Mesendoderm (in vitro differentiated cells): Measurements from ENCODE around the gene CXCL17.

ENCODE experiments used
- DNase-seq: peaks from one replicate; pipeline ENCODE4 v3.0.0; 2013
- H2AK5ac ChIP-seq: 2 replicates; pipeline ENCODE4 v1.6.1; 2013; ENCODE audit warnings: low read length, inconsistent platforms
- H2BK120ac ChIP-seq: 2 replicates; pipeline ENCODE4 v1.6.1; 2013; ENCODE audit warnings: low read depth, mild to moderate bottlenecking, low read length, moderate library complexity, mixed read lengths
- H2BK15ac ChIP-seq: replicated peaks from 2 replicates; pipeline ENCODE4 v1.6.1; 2013; ENCODE audit warnings: low read depth, mild to moderate bottlenecking, moderate library complexity
- H2BK5ac ChIP-seq: 2 replicates; pipeline ENCODE4 v1.6.1; 2013; ENCODE audit warnings: low read length, inconsistent platforms
- H3K18ac ChIP-seq: 2 replicates; pipeline ENCODE4 v1.6.1; 2013; ENCODE audit warnings: mild to moderate bottlenecking, low read length, mixed read lengths
- H3K23ac ChIP-seq: one replicate; pipeline ENCODE4 v1.6.1; 2013; ENCODE audit warnings: low read length
- H3K27ac ChIP-seq: 2 replicates; pipeline ENCODE4 v1.5.1; 2013; ENCODE audit warnings: low read depth, mild to moderate bottlenecking, inconsistent platforms, low read length, moderate library complexity
- H3K27me3 ChIP-seq: 2 replicates; pipeline ENCODE4 v1.6.1; 2013; ENCODE audit warnings: low read length, control low read depth, mild to moderate bottlenecking, inconsistent platforms; ENCODE audit not compliant: insufficient read depth, poor library complexity
- H3K36me3 ChIP-seq: 2 replicates; pipeline ENCODE4 v1.6.1; 2013; ENCODE audit warnings: low read length, inconsistent platforms; ENCODE audit not compliant: control insufficient read depth, insufficient read depth
- H3K4ac ChIP-seq: one replicate; pipeline ENCODE4 v1.6.1; 2013; ENCODE audit warnings: low read depth, mild to moderate bottlenecking, low read length, moderate library complexity
- H3K4me1 ChIP-seq: 2 replicates; pipeline ENCODE4 v1.6.1; 2013; ENCODE audit warnings: low read depth, low read length, inconsistent platforms; ENCODE audit not compliant: control insufficient read depth
- H3K4me2 ChIP-seq: 2 replicates; pipeline ENCODE4 v1.6.1; 2013; ENCODE audit warnings: low read length
- H3K4me3 ChIP-seq: 2 replicates; pipeline ENCODE4 v1.5.1; 2013; ENCODE audit warnings: mild to moderate bottlenecking, low read length
- H3K56ac ChIP-seq: one replicate; pipeline ENCODE4 v1.6.1; 2013; ENCODE audit warnings: low read length
- H3K79me1 ChIP-seq: 2 replicates; pipeline ENCODE4 v1.6.1; 2013; ENCODE audit warnings: low read length, inconsistent platforms
- H3K79me2 ChIP-seq: 2 replicates; pipeline ENCODE4 v1.6.1; 2013; ENCODE audit warnings: mild to moderate bottlenecking, low read length; ENCODE audit not compliant: control insufficient read depth, insufficient read depth
- H3K9ac ChIP-seq: 2 replicates; pipeline ENCODE4 v1.6.1; 2013; ENCODE audit warnings: low read length, inconsistent platforms
- H4K5ac ChIP-seq: one replicate; pipeline ENCODE4 v1.6.1; 2013; ENCODE audit warnings: low read length
- H4K8ac ChIP-seq: one replicate; pipeline ENCODE4 v1.6.1; 2013; ENCODE audit warnings: low read depth, mild to moderate bottlenecking, control low read depth, low read length, moderate library complexity
- WGBS: extraction: QIAGEN DNeasy Blood & Tissue Kit; methylation state at CpG from one replicate; pipeline ENCODE4 v1.1.7; 2013; ENCODE audit warnings: low lambda C conversion rate, missing lambda C conversion rate; ENCODE audit not compliant: insufficient coverage; ENCODE audit errors: extremely low coverage; 5-methylcytosine and 5-hydroxymethylcytosine counted together

The CXCL17 gene

DNA sequence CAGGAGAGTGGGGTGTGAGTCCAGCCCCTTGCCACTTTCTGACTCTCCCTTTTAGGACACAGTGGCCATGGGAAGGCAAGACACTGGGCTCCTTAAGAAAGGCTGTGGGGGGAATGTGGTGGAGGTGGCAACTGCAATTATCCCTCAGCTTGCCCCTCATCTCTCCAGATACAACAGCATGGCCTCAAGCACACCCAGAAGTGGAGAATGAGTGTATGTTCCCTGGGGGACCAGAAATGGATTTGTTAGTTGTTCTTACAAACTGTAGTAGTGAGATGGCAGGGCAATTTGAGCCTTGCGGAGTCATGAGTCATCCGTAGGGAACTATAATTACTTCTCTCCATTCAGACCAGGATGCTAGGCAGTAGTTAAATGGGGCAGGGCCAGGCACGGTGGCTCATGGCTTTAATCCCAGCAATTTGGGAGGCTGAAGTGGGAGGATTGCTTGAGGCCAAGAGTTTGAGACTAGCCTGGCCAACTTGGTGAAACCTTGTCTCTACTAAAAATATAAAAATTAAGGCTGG, 25.6 kb upstream of the CXCL17 start:
- H2AK5ac ChIP-seq: no peak overlapping the region
- peak overlapping the region; percentile 72 for H3K18ac ChIP-seq
- no CpG with 5 or more reads among the region's 3 CpGs for WGBS
- no peak overlapping the region for H2BK120ac ChIP-seq
- DNase-seq: peak; percentile 63
- H3K79me2 ChIP-seq: no peaks in the 10 kb centered on the region
- H3K27me3 ChIP-seq: no peaks in the 10 kb centered on the region
- no peak overlapping the region for H3K4me3 ChIP-seq
- H3K9ac ChIP-seq: no peak overlapping the region
- no peak overlapping the region for H4K8ac ChIP-seq
- H3K36me3 ChIP-seq: no peaks in the 10 kb centered on the region
- H3K4me2 ChIP-seq: no peak overlapping the region
- no peaks in the 10 kb centered on the region for H3K79me1 ChIP-seq
- no peak overlapping the region for H3K4ac ChIP-seq
- no peak overlapping the region for H4K5ac ChIP-seq
- H2BK15ac ChIP-seq: no peak overlapping the region
- H2BK5ac ChIP-seq: no peak overlapping the region
- no peak overlapping the region for H3K27ac ChIP-seq
- H3K56ac ChIP-seq: peak overlapping the region; percentile 4
- no peak overlapping the region for H3K23ac ChIP-seq
- peaks cover 5% of the 10 kb centered on the region for H3K4me1 ChIP-seq

DNA sequence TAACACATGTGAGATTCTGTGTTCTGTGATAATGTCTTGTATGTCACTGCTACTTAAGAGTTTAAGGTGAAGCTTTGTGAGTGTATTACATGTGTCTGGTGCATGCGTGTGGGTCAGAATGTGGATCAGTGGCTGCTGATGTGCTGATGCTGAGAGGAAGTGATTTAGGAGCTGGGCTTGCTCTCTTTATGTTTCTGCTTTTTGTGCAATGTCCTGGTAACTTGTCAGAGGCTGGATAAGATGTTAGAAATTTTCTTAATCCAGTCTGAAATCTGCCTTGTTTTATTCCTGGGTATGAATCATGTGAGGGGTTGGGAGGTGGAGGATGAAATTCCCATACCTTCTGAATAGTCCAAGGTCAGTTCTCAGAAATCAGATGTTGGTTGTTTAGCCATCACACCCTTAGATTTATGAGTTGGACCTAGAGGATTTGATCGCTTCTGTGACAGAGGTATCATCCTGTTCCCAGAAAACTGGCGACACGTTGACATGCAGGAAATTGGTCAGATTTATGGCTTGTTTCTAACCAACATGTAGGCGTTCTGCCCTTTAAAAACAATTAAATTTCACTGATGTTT, 24.5 kb upstream of the CXCL17 start:
- H3K4ac ChIP-seq: no peak overlapping the region
- no peak overlapping the region for H3K4me3 ChIP-seq
- no peak overlapping the region for H3K18ac ChIP-seq
- H3K56ac ChIP-seq: no peak overlapping the region
- no peak overlapping the region for H4K8ac ChIP-seq
- no peak overlapping the region for H2BK120ac ChIP-seq
- no peaks in the 10 kb centered on the region for H3K79me1 ChIP-seq
- no peak overlapping the region for H3K9ac ChIP-seq
- H3K4me1 ChIP-seq: peaks cover 2% of the 10 kb centered on the region
- no peak overlapping the region for H2BK5ac ChIP-seq
- H2BK15ac ChIP-seq: no peak overlapping the region
- H3K27me3 ChIP-seq: no peaks in the 10 kb centered on the region
- WGBS: no CpG with 5 or more reads among the region's 5 CpGs
- no peak for DNase-seq
- H3K23ac ChIP-seq: no peak overlapping the region
- H2AK5ac ChIP-seq: no peak overlapping the region
- H3K27ac ChIP-seq: no peak overlapping the region
- H3K79me2 ChIP-seq: no peaks in the 10 kb centered on the region
- peak overlapping the region; percentile 13 for H4K5ac ChIP-seq
- H3K36me3 ChIP-seq: no peaks in the 10 kb centered on the region
- no peak overlapping the region for H3K4me2 ChIP-seq

DNA sequence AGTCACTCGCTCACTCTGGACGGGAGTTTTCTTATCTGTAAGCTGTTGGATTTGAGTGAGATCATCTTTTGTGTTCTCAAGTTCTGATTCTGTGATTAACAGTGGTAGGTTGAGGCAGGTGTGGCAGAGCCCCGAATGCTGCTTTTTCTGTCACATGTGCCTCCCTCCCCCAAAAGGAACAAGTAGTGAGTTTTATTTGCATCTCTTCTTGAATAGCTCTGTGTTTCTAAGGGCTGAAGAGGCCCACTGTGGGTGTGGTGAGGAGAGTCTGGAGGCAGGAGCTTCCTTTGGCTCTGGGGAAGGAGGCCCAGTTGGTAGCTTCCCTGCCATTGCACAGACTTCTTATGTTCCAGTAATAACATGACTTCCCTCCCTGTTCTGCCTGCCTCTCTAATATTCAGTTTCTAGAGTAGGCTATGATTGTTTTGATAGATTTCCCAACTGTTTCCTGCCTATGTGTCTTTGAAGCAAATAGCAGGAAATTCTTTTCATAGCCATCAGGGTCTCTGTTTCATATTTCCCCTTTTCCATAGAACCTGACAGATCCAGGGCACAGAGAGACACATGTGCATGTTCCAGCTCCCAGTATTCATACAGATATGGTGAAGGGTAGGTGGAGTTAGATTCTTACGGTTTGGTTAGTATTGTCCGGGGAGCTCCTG, 23.9 kb upstream of the CXCL17 start:
- Histone ChIP-seq H2BK5ac (no peak overlapping the region), H3K79me2 (no peaks in the 10 kb centered on the region), H3K79me1 (no peaks in the 10 kb centered on the region), H3K23ac (no peak overlapping the region), H2BK15ac (no peak overlapping the region), H3K4me1 (no peaks in the 10 kb centered on the region), H2AK5ac (no peak overlapping the region), H3K27me3 (no peaks in the 10 kb centered on the region), H4K8ac (no peak overlapping the region), H3K18ac (no peak overlapping the region), H3K4me2 (no peak overlapping the region), H2BK120ac (no peak overlapping the region), H3K36me3 (no peaks in the 10 kb centered on the region), H3K4ac (no peak overlapping the region), H3K56ac (peak overlapping the region; percentile 39), H3K9ac (no peak overlapping the region), H3K4me3 (no peak overlapping the region), H4K5ac (peak overlapping the region; percentile 13), H3K27ac (no peak overlapping the region)
- DNase-seq: no peak
- WGBS: no CpG with 5 or more reads among the region's 5 CpGs

DNA sequence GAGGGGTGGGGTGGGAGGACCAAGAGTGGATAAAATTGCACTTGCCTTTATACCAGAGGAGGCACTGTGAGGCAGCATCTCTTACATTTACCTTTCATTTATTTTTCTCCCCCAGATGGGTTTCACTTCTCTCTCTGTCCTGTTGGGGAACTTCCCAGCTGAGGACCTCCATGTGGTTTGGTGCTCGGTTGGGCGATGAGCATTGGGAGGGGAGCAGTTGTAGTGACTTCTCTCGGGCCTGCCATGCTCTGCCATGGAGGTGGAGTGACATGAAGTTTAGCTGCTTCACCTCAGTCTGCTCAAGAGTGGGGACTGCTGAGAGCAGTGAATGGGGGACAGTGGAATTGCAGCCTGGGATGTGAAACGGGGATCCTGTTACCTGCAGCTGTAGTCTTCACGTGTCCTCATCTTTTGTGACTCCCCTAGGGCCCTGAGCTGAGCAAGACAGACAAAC, 23.1 kb upstream of the CXCL17 start:
- Histone ChIP-seq H3K36me3 (no peaks in the 10 kb centered on the region), H2AK5ac (no peak overlapping the region)

DNA sequence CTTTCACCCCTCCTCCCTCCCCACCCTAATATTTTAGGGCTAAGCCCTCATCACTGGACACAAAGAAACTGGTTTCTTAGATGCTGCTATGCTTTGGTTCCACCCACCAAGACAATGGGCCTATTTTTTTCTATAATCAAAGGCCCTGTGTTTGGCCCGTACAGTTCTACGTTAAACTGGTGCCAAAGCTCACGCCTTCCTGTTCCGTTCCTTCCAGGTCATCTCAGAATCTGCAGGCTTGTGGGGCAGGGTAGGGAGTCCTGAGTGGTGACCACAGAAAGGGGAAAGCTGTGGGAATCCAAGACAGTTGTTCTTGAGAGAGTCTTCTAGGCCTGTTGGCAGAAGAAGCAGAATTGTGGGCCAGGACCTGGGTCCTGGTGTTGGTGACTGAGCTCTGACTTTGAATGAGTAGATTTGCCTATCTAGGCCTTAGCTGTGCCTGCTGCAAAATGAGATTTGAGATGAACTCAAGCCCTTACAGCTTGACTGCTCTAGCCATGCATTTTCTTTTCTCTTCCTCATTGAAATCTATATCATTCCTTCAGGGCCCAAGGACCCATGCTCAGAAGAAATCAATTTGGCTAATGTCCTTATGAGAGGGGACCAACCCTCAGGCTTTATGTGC, 19.1 kb upstream of the CXCL17 start:
- no peak overlapping the region for H3K27ac ChIP-seq
- no peak overlapping the region for H3K56ac ChIP-seq
- no peak overlapping the region for H2BK5ac ChIP-seq
- H3K4me3 ChIP-seq: no peak overlapping the region
- H3K79me1 ChIP-seq: no peaks in the 10 kb centered on the region
- H3K27me3 ChIP-seq: no peaks in the 10 kb centered on the region
- no peak overlapping the region for H3K9ac ChIP-seq
- H3K18ac ChIP-seq: no peak overlapping the region
- whole genome bisulfite sequencing: no CpG with 5 or more reads among the region's 4 CpGs
- no peak overlapping the region for H3K4ac ChIP-seq
- no peaks in the 10 kb centered on the region for H3K79me2 ChIP-seq
- no peak overlapping the region for H2AK5ac ChIP-seq
- no peak overlapping the region for H4K8ac ChIP-seq
- no peak overlapping the region for H2BK120ac ChIP-seq
- no peak overlapping the region for H3K4me2 ChIP-seq
- H3K36me3 ChIP-seq: no peaks in the 10 kb centered on the region
- no peak overlapping the region for H2BK15ac ChIP-seq
- DNase-seq: no peak
- no peaks in the 10 kb centered on the region for H3K4me1 ChIP-seq
- H4K5ac ChIP-seq: no peak overlapping the region
- H3K23ac ChIP-seq: no peak overlapping the region

More for the DNA sequence above, 23.1 kb upstream of the CXCL17 start:
- WGBS: no CpG with 5 or more reads among the region's 5 CpGs
- H3K23ac ChIP-seq: no peak overlapping the region
- H4K8ac ChIP-seq: no peak overlapping the region
- H4K5ac ChIP-seq: no peak overlapping the region
- H3K56ac ChIP-seq: no peak overlapping the region
- H3K4ac ChIP-seq: no peak overlapping the region
- no peaks in the 10 kb centered on the region for H3K79me1 ChIP-seq
- H3K27ac ChIP-seq: no peak overlapping the region
- no peaks in the 10 kb centered on the region for H3K4me1 ChIP-seq
- no peak overlapping the region for H3K18ac ChIP-seq
- H3K9ac ChIP-seq: no peak overlapping the region
- H2BK5ac ChIP-seq: no peak overlapping the region
- peak; percentile 35 for DNase-seq
- H3K79me2 ChIP-seq: no peaks in the 10 kb centered on the region
- H3K4me3 ChIP-seq: no peak overlapping the region
- no peak overlapping the region for H2BK15ac ChIP-seq
- H2BK120ac ChIP-seq: no peak overlapping the region
- no peaks in the 10 kb centered on the region for H3K27me3 ChIP-seq
- H3K4me2 ChIP-seq: no peak overlapping the region
